ENCODE results near the gene TDRD10.

The TDRD10 gene

DNA sequence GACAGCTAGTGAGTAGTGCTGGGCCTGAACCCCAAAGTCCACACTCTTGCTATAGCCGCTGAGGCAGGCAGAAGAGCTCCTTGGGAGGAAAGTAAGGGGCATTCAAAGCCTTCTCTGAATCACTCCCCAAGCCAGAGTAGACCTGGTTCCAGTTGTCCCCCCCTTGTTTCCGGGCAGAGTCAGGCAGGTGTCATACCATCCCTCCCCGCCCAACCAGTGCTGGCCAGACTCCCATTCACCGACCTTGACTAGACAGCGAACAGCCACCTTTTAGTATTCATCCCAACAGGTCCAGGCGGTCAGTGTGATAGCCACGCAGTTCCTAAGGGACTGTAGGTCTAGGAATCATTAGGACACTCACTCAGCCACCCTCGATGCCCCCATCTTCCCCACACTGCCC, 77.4 kb downstream of the TDRD10 start:
- Histone ChIP-seq H3K36me3 (ENCODE audit: insufficient read depth, low read length) (peaks cover 57% of the 10 kb centered on the region), H3K9me3 (ENCODE audit: low read depth, low read length) (no peaks in the 10 kb centered on the region), H3K9ac (ENCODE audit: insufficient read length) (no peak overlapping the region), H3K4me3 (no peak overlapping the region), H3K27ac (no peak overlapping the region)
- no peak for DNase-seq (ENCODE audit: low read depth, low spot score)
- TF ChIP-seq POLR2AphosphoS5 (IDR thresholded peaks at IDR 0.05; ENCODE audit: borderline replicate concordance, low read depth, low read length) (no peak), EZH2 (IDR thresholded peaks at IDR 0.05) (no peak), FOXP2 (optimal IDR thresholded peaks at IDR 0.05; ENCODE audit: control extremely low read depth, extremely low read length, insufficient read depth) (no peak)

DNA sequence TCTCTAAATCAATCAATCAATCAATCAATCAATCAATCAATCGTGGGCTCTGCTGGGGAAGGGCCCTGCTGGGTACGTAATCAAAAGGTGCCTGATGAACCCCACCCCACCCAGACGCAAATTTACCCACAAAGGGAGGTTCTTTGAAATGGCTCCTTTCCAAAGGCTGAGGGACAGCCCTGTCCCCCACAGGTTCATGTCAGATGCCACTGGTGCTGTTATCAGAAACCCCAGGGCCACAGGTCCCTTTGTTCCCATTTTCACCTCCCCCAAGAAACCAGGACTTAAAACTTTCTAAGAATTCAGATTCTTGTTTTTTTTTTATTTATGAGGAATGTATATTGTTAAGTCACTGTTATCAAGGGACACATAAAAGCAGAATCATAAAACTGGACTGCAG, 79.7 kb downstream of the TDRD10 start:
- H3K9ac ChIP-seq (ENCODE audit: insufficient read length): no peak overlapping the region
- H3K9me3 ChIP-seq (ENCODE audit: low read depth, low read length): no peaks in the 10 kb centered on the region
- peaks cover 81% of the 10 kb centered on the region for H3K36me3 ChIP-seq (ENCODE audit: insufficient read depth, low read length)
- TF ChIP-seq EZH2 (IDR thresholded peaks at IDR 0.05) (no peak), POLR2AphosphoS5 (IDR thresholded peaks at IDR 0.05; ENCODE audit: borderline replicate concordance, low read depth, low read length) (no peak), FOXP2 (optimal IDR thresholded peaks at IDR 0.05; ENCODE audit: control extremely low read depth, extremely low read length, insufficient read depth) (no peak)
- H3K4me3 ChIP-seq: no peak overlapping the region
- no peak overlapping the region for H3K27ac ChIP-seq
- no peak for DNase-seq (ENCODE audit: low read depth, low spot score)

DNA sequence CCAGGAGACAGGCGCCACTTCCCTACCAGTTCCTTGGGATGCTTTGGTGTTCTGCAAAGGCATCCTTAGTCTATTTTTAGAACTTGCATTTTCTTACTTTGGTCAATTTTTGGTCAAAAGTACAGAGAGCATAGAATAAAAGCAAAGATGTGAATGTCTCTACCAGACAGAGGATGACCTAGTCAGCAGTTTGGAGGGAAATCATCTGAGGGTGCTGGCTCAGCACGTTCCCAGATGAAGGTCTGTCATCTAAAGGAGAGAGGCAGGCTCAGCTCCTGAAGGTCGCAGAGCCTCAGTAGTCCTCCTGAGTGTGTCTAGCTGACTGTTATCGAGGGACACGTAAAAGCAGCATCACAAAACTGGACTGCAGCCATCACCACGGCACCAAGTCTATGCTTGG, 80.9 kb downstream of the TDRD10 start:
- no peak for DNase-seq (ENCODE audit: low read depth, low spot score)
- no peak overlapping the region for H3K27ac ChIP-seq
- peaks cover 93% of the 10 kb centered on the region for H3K36me3 ChIP-seq (ENCODE audit: insufficient read depth, low read length)
- H3K9me3 ChIP-seq (ENCODE audit: low read depth, low read length): no peaks in the 10 kb centered on the region
- H3K9ac ChIP-seq (ENCODE audit: insufficient read length): no peak overlapping the region
- no peak for TF ChIP-seq POLR2AphosphoS5 (IDR thresholded peaks at IDR 0.05; ENCODE audit: borderline replicate concordance, low read depth, low read length)
- TF ChIP-seq EZH2 (IDR thresholded peaks at IDR 0.05): no peak
- no peak for TF ChIP-seq FOXP2 (optimal IDR thresholded peaks at IDR 0.05; ENCODE audit: control extremely low read depth, extremely low read length, insufficient read depth)
- no peak overlapping the region for H3K4me3 ChIP-seq

DNA sequence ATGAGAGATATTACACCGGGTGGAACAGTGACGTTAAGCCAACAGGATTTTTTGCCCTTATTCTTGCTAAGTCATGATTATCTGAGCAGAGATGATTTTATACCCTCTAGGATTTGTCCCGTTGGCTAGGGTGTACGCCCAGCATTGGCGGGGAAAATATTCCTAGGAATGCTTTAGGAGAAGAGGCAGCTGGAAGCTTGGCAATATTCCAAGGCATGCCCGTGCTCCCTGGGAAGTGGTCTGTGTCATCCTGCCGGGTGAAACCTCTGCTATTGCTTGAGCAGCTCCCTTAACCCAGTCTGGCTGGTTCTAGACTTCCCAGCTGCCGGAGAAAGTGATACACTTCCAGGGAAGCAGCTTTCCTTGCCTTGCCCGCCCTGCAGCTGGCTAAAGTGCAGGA, 81.8 kb downstream of the TDRD10 start:
- no peak for DNase-seq (ENCODE audit: low read depth, low spot score)
- H3K9me3 ChIP-seq (ENCODE audit: low read depth, low read length): no peaks in the 10 kb centered on the region
- no peak overlapping the region for H3K4me3 ChIP-seq
- peaks cover 96% of the 10 kb centered on the region for H3K36me3 ChIP-seq (ENCODE audit: insufficient read depth, low read length)
- no peak overlapping the region for H3K9ac ChIP-seq (ENCODE audit: insufficient read length)
- peak overlapping the region; percentile 33; the same call in 1 of the 2 replicates for H3K27ac ChIP-seq
- TF ChIP-seq FOXP2 (optimal IDR thresholded peaks at IDR 0.05; ENCODE audit: control extremely low read depth, extremely low read length, insufficient read depth): no peak
- no peak for TF ChIP-seq POLR2AphosphoS5 (IDR thresholded peaks at IDR 0.05; ENCODE audit: borderline replicate concordance, low read depth, low read length)
- no peak for TF ChIP-seq EZH2 (IDR thresholded peaks at IDR 0.05)

DNA sequence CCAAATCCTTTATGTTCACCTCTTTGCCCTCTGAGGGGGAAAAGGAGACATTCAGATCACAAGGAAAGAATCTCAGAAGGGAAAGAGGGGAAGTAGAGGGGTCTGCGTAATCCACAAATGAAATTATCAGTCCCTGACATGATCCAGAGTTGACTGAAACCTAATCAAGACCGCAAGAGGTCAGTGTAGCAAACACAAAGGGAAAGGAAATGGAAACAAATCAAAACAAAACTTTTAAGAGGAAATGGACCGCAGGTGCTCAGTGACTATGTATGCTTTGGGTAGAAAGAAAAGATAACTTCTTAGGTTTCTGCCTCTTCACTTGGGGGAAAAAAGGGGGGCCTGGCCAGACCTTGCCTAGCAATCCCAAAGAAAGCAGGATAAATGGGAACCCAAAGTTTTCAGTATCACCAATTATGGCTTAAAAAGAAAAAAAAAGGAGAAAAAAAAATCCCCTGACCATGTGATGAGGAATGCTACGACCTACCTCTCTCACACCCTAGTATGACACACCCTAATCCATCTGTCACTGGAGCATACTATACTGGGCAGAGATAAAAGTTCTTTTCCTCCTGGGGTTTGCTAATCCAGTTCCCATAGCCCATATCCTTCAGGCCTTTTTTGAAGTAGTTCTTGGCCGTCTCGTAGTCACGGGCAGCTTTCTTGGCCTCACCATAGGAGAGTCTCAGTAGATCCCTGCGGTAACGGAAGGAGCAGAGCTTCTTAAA, 82.4 kb downstream of the TDRD10 start:
- Histone ChIP-seq H3K36me3 (ENCODE audit: insufficient read depth, low read length) (peaks cover 99% of the 10 kb centered on the region), H3K27ac (peak overlapping the region; percentile 33; the same call in 1 of the 2 replicates), H3K9ac (ENCODE audit: insufficient read length) (no peak overlapping the region), H3K9me3 (ENCODE audit: low read depth, low read length) (no peaks in the 10 kb centered on the region), H3K4me3 (no peak overlapping the region)
- no peak for DNase-seq (ENCODE audit: low read depth, low spot score)
- TF ChIP-seq POLR2AphosphoS5 (IDR thresholded peaks at IDR 0.05; ENCODE audit: borderline replicate concordance, low read depth, low read length) (no peak), FOXP2 (optimal IDR thresholded peaks at IDR 0.05; ENCODE audit: control extremely low read depth, extremely low read length, insufficient read depth) (no peak), EZH2 (IDR thresholded peaks at IDR 0.05) (no peak)

DNA sequence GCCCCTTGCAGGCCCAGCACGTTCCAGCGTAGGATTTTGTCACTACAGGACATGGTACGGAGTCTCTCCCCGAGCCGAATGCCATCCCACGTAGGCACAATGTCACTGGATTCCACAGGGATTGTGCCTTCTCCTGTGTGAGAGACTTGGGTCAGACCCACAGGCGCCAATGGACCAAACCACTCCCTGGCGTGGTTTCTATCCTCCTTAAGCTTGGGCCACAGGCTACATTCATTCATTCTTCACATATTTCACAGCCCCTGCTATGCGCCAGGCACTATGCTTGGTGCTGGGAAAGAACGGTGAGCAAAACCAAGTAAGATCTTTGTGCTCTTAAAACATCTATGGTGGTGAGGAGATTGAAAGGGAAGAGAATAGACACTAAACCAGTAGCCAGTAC, 84.2 kb downstream of the TDRD10 start:
- no peaks in the 10 kb centered on the region for H3K9me3 ChIP-seq (ENCODE audit: low read depth, low read length)

DNA sequence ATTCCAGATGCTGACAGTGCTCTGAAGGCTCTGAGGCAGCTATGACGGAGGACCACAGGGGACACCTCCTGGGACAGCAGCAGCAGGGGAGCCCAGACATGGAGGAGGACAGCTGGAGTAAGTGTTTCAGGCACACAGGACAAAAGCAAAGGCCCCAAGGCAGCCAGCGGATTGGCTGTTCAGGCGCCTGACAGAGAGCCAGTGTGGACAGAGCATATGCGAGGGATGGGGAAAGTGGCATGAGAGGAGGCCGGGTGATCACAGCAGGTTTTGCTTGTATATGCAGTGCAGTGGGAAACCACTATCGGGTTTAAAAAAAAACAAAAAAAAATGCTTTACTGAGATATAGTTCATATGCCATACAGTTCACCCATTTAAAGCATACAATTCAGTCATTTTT, 84.6 kb downstream of the TDRD10 start:
- Histone ChIP-seq H3K9me3 (ENCODE audit: low read depth, low read length) (no peaks in the 10 kb centered on the region), H3K9ac (ENCODE audit: insufficient read length) (no peak overlapping the region), H3K27ac (no peak overlapping the region), H3K4me3 (no peak overlapping the region), H3K36me3 (ENCODE audit: insufficient read depth, low read length) (peaks cover 100% of the 10 kb centered on the region)
- TF ChIP-seq EZH2 (IDR thresholded peaks at IDR 0.05): no peak
- TF ChIP-seq POLR2AphosphoS5 (IDR thresholded peaks at IDR 0.05; ENCODE audit: borderline replicate concordance, low read depth, low read length): no peak
- TF ChIP-seq FOXP2 (optimal IDR thresholded peaks at IDR 0.05; ENCODE audit: control extremely low read depth, extremely low read length, insufficient read depth): no peak
- no peak for DNase-seq (ENCODE audit: low read depth, low spot score)

More for the DNA sequence above, 84.2 kb downstream of the TDRD10 start:
- Histone ChIP-seq H3K27ac (no peak overlapping the region), H3K36me3 (ENCODE audit: insufficient read depth, low read length) (peaks cover 99% of the 10 kb centered on the region), H3K9ac (ENCODE audit: insufficient read length) (no peak overlapping the region), H3K4me3 (no peak overlapping the region)
- no peak for DNase-seq (ENCODE audit: low read depth, low spot score)
- no peak for TF ChIP-seq POLR2AphosphoS5 (IDR thresholded peaks at IDR 0.05; ENCODE audit: borderline replicate concordance, low read depth, low read length)
- TF ChIP-seq EZH2 (IDR thresholded peaks at IDR 0.05): no peak
- no peak for TF ChIP-seq FOXP2 (optimal IDR thresholded peaks at IDR 0.05; ENCODE audit: control extremely low read depth, extremely low read length, insufficient read depth)

DNA sequence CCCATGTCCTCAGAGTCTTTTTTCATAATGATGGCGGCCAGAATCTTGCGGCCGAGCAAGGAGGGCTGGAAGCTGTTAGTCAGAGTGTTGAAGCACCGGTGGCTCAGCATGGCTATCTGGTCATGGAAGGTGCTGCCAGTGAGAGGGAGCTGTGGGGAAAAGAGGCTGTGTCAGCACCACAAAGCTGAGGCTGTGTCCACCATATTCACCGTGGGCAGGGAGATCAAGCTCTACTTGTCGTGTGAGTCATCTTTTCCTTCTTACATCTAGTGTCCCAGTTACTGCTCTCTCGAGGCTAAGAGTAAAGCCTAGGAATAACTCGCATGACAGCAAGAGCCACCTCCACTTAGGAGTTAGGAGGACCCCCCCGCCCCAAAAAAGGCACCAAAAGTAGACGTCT, 87.8 kb downstream of the TDRD10 start:
- Histone ChIP-seq H3K36me3 (ENCODE audit: insufficient read depth, low read length) (peaks cover 96% of the 10 kb centered on the region), H3K4me3 (no peak overlapping the region), H3K9me3 (ENCODE audit: low read depth, low read length) (no peaks in the 10 kb centered on the region), H3K9ac (ENCODE audit: insufficient read length) (no peak overlapping the region), H3K27ac (no peak overlapping the region)
- DNase-seq (ENCODE audit: low read depth, low spot score): no peak
- no peak for TF ChIP-seq EZH2 (IDR thresholded peaks at IDR 0.05)
- TF ChIP-seq POLR2AphosphoS5 (IDR thresholded peaks at IDR 0.05; ENCODE audit: borderline replicate concordance, low read depth, low read length): no peak
- no peak for TF ChIP-seq FOXP2 (optimal IDR thresholded peaks at IDR 0.05; ENCODE audit: control extremely low read depth, extremely low read length, insufficient read depth)

DNA sequence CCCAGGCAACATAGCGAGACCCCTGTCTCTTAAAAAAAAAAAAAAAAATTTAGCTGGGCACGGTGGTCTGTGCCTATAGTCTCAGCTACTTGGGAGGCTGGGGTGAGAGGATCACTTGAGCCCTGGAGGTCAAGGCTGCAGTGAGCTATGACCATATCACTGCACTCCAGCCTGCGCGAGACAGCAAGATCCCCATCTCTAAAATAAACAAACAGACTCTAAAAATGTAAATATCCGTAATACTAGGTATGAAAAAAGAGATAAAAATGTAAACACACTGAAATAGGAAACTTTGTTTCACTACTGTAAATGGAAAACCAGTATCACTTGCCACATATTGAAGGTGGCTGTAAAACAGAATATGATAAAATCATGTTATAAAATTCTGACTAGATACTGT, 88.7 kb downstream of the TDRD10 start:
- no peak for TF ChIP-seq EZH2 (IDR thresholded peaks at IDR 0.05)
- no peak for TF ChIP-seq FOXP2 (optimal IDR thresholded peaks at IDR 0.05; ENCODE audit: control extremely low read depth, extremely low read length, insufficient read depth)
- TF ChIP-seq POLR2AphosphoS5 (IDR thresholded peaks at IDR 0.05; ENCODE audit: borderline replicate concordance, low read depth, low read length): no peak
- Histone ChIP-seq H3K9ac (ENCODE audit: insufficient read length) (no peak overlapping the region), H3K36me3 (ENCODE audit: insufficient read depth, low read length) (peaks cover 94% of the 10 kb centered on the region), H3K4me3 (no peak overlapping the region), H3K9me3 (ENCODE audit: low read depth, low read length) (no peaks in the 10 kb centered on the region), H3K27ac (no peak overlapping the region)
- DNase-seq (ENCODE audit: low read depth, low spot score): no peak

All from SK-N-MC (cell line).